Cardiac fibroblast (primary cell): ENCODE results near the gene PCF11.

Source experiments
- DNase-seq, 2 donors: peaks; one replicate each; pipeline versions ENCODE4 v3.0.0 to v3.0.0-alpha.2; 2010; ENCODE audit warnings: low read depth in 2 of 2
- H3K4me3 ChIP-seq, 2 donors: replicated peaks in 1 of 2; 1 replicate in 1 of 2; 2 replicates in 1 of 2; pipeline ENCODE4 v1.5.1; 2011; ENCODE audit warnings: low read depth in 2 of 2, low read length in 2 of 2, mild to moderate bottlenecking in 2 of 2, moderate library complexity in 1 of 2
- TF ChIP-seq, protein P1 (sequence below): IDR thresholded peaks from one replicate; pipeline ENCODE4 v1.5.1; 2011; ENCODE audit warnings: low read depth, mild to moderate bottlenecking, low read length, inconsistent platforms

PCF11 gene

DNA sequence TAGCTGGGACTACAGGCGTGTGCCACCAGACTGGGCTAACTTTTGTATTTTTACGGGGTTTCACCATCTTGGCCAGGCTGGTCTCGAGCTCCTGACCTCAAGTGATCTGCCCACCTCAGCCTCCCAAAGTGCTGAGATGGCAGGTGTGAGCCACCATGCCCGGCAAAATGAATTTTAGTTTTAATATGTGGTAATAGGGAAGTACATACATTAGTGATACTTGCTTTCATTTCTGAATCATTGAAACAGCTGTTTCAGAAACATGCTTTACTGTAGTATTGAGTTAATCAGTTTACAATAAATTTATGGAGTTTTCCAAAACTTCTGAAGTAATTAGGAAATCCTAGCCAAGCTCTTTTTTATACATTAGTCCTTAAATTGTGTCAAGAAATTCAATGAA is 15.6 kb downstream of the PCF11 start:
- DNase-seq = no peak
- TF ChIP-seq, protein P1, sequence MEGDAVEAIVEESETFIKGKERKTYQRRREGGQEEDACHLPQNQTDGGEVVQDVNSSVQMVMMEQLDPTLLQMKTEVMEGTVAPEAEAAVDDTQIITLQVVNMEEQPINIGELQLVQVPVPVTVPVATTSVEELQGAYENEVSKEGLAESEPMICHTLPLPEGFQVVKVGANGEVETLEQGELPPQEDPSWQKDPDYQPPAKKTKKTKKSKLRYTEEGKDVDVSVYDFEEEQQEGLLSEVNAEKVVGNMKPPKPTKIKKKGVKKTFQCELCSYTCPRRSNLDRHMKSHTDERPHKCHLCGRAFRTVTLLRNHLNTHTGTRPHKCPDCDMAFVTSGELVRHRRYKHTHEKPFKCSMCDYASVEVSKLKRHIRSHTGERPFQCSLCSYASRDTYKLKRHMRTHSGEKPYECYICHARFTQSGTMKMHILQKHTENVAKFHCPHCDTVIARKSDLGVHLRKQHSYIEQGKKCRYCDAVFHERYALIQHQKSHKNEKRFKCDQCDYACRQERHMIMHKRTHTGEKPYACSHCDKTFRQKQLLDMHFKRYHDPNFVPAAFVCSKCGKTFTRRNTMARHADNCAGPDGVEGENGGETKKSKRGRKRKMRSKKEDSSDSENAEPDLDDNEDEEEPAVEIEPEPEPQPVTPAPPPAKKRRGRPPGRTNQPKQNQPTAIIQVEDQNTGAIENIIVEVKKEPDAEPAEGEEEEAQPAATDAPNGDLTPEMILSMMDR = no peak
- no peak overlapping the region for H3K4me3 ChIP-seq

DNA sequence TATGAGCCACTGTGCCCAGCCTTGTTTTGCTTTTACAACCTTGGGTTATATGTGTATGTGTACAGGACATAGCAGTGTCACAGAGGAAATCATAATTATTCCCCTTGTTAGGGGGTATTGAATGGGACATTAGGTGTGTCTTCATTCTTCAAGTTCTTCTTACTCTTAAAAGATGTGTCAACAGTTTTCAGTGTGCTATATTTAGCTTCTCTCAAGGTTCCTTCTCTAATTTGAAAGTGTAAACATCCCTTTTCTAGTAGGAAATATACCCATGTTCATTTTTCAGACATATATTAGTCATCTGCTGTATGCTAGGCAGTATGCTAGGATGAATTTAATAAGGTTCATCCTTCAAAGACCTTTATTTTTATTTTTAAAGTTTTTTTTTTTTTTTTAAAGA is 17.1 kb downstream of the PCF11 start:
- TF ChIP-seq, protein P1 = no peak
- no peak for DNase-seq
- no peak overlapping the region for H3K4me3 ChIP-seq

DNA sequence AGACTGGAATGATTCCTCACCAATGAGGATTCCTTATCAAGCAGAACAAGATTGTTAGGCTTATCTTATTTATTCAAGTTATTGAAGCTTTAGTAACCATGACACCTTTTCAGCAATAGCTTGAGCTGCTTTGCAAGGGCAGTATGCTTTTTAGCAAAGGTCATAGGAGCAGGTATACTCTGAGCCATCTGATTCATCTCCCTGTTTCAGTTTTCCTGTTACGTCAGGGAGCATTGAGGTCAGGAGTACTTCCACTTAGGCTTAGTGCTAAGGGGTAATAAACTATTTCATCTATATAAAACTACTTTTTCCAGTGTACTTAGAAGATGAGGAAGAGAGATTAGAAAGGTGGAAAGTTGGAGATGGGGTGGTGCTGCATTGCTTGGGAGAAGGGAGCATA is 18.9 kb downstream of the PCF11 start:
- H3K4me3 ChIP-seq = no peak overlapping the region
- no peak for DNase-seq
- TF ChIP-seq, protein P1 = no peak

DNA sequence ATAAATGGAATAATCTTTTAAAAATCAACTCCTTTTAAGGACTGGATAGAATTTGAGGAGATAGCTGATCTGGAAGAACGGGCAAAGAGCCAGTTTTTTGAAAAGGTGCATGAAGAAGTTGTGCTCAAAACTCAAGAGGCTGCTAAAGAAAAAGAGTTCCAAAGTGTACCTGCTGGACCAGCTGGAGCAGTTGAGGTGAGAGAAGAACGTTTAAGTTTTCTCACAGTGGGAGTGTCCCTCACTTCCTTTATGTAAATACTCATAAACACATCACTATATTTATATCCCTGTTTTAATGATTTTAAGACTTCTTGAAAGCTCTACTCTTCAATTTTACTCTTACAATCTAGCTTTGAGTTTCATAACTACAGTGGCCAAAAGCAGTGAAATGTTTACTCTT is 24.9 kb downstream of the PCF11 start:
- TF ChIP-seq, protein P1 = no peak
- no peak for DNase-seq
- H3K4me3 ChIP-seq = no peak overlapping the region

DNA sequence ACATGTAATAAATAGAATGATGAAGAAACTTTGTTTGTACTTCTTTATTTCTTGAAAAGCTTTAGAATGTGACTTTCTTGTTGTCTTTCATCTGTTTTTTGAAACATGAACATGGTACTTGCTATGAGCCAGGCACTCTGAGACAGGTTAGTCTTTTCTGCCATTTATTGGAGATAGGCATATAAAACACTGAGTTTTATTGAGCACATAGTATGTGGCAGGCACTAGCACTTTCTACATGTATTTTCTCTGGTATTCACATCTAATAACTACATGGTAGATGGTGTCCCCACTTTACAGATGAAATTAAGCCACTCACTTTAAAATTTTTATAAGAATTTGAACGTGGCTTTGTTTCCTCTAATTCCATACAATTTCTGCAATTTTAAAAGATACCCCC is 28.8 kb downstream of the PCF11 start:
- TF ChIP-seq, protein P1 = no peak
- H3K4me3 ChIP-seq = no peak overlapping the region
- DNase-seq = no peak

DNA sequence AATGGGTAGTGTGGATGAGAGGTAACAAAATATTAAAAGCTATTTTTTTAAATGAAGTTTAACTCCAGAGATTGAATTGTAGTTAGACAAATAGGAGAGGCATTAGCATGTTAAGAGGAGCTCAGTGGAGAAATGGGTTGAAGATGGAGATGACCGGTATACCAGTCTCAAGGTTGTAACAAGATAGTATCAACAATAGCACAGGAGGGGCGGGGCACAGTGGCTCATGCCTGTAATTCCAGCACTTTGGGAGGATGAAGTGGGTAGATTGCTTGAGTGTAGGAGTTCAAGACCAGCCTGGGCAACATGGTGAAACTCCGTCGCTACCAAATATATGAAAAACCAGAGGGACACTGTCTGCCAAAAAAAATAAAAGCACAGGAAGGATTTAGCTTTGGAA is 30.5 kb downstream of the PCF11 start:
- DNase-seq = no peak
- TF ChIP-seq, protein P1 = no peak
- H3K4me3 ChIP-seq = no peak overlapping the region

DNA sequence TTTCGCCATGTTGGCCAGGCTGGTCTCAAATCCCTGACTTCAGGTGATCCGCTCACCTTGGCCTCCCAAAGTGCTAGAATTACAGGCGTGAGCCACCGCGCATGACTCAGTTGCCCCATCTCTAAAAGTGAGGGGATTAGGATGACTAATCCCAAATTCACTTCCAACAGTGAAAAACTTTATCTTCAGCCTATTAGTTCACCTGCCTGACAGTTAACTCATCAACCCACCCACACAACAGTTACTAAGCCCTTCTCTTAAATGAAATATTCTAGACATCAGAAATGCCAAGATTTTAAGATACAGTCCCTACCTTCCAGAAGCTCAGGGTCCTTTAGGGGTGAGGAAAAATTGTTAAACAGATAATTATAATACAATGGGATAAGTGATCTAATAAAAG is 34.6 kb downstream of the PCF11 start:
- TF ChIP-seq, protein P1 = no peak
- H3K4me3 ChIP-seq = no peak overlapping the region
- DNase-seq = no peak
